Activated T-helper 1 cell treated with Interleukin-2 at 50 U/mL for 16 hours (primary cell): ENCODE measurements around the gene PEX7.
"Not testable (repeated sequence)": the region's sequence is repeated elsewhere in the genome, so short reads cannot be mapped to it uniquely, and the experiment has no call there.

Experiments used
- DNase-seq: peaks from one replicate; pipeline ENCODE4 v3.0.0-alpha.2; 2020; ENCODE audit warnings: low read depth

PEX7 gene

GRCh38 chr6:136790411-136791295 is 31.7 kb upstream of the PEX7 start:
- no peak for DNase-seq

- DNase-seq = peak; percentile 35
Observed at GRCh38 chr6:136791296-136792094, 30.9 kb upstream of the PEX7 start.

DNA sequence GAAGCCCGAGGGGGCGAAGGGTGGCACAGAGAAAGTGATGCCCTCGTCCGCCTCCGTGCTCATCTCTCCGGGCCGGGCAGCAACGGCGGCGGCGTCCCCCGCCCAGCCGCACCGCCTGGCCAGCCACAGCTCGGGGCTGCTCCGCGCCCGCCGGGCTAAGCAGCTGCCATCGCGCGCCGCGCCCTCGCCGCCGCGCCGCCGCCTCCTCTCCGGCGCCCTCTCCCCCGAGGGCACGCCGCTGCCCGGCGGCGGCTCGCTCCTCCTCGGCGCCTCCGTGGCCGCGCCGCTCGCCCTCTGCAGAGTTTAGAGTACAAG is 30.3 kb upstream of the PEX7 start:
- DNase-seq = no peak

GRCh38 chr6:136792410-136793262 is 29.8 kb upstream of the PEX7 start, which contains the start of gene MAP3K5:
Gene MAP3K5 (minus strand): TSS chr6:136792477. CDS start chr6:136792157, 320 bp downstream.
- peak; percentile 91 for DNase-seq

DNA sequence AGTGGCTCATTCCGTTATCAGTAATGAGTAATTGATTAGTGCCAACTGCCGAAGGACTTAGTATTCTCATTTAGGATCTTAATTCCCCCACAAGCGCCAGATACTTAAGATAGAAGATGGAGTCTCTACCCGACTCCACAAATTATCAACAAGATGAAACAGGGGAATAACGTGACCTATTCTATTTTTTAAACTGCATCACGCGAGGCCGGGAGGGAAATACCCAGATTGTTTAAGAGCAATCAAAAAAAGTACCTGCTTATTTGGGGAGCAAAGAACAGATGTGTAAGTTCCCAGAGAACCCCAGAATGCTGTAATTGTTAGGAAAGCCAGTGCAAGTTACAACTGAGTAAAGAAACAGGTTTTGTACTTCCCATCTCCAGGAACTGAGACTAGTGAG is 29.0 kb upstream of the PEX7 start:
- no peak for DNase-seq

DNA sequence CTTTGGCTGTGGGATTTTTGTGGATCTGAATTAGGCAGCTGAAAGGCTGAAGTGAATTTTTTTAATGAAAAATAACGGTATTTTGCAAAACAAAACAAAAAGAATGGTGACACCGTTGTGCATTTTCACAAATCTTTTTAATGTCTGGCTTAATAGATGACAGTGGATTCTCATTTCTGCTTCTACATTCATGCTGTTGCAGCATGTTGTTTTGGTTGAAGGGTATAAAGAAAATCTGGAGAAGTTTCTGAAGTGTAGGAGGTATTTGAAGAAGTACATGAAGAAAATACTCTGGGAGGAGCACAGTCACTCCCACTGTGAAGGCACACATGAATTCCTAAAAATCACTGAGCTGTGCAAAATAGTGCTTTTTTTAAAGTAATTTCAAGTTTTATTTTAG is 27.0 kb upstream of the PEX7 start:
- DNase-seq = no peak

- no peak for DNase-seq
Observed at GRCh38 chr6:136795996-136796395, 26.4 kb upstream of the PEX7 start.

- DNase-seq = no peak
Observed at GRCh38 chr6:136798044-136798443, 24.3 kb upstream of the PEX7 start.

DNA sequence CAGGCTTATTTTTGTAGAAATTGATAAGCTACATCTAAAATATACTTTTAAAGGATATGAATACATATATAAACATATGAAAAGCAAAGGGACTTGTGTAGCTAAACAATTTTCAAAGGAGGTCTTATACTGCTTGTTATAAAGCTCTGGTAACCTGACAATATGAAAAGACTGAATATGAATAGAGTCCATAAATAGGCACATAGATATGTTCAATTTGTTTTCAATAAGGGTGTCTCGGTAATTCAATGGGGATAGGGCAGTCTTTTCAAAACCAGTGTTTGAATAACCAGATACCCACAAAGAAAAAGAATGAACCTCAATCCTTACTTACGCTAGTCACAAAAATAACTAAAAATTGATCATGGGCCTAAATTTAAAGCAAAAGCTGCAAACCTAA is 20.8 kb upstream of the PEX7 start:
- DNase-seq = no peak

- no peak for DNase-seq
Observed at GRCh38 chr6:136803608-136804007, 18.8 kb upstream of the PEX7 start.

GRCh38 chr6:136809091-136809860 is 13.1 kb upstream of the PEX7 start:
- no peak for DNase-seq

DNA sequence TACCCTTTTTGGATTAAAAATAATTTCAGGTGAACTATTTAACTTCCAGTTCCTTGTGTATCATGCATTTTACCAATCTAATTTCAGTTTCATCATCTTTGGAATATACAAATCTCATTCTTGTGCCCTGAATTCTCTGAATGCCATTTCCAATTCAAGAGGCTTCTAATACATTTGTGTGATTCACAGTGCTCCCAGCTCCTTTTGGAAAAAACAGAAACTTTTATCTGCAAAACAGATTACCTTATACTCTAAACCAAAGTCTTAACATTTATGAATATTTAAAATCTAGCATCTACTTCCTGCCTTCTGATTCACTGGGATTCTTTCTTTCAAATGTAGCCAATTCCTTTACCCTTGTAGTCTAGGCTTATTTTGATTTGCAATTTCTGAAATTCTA is 11.1 kb upstream of the PEX7 start:
- no peak for DNase-seq

- DNase-seq = no peak
Observed at GRCh38 chr6:136812174-136812573, 10.2 kb upstream of the PEX7 start.

- DNase-seq = not testable (repeated sequence)
Observed at GRCh38 chr6:136815608-136816007, 6.8 kb upstream of the PEX7 start.

GRCh38 chr6:136816656-136817055 is 5.7 kb upstream of the PEX7 start:
- no peak for DNase-seq

GRCh38 chr6:136820561-136820960 is 1.8 kb upstream of the PEX7 start:
- DNase-seq = no peak

- no peak for DNase-seq
Observed at GRCh38 chr6:136822046-136822375, 381 bp upstream of the PEX7 start.

DNA sequence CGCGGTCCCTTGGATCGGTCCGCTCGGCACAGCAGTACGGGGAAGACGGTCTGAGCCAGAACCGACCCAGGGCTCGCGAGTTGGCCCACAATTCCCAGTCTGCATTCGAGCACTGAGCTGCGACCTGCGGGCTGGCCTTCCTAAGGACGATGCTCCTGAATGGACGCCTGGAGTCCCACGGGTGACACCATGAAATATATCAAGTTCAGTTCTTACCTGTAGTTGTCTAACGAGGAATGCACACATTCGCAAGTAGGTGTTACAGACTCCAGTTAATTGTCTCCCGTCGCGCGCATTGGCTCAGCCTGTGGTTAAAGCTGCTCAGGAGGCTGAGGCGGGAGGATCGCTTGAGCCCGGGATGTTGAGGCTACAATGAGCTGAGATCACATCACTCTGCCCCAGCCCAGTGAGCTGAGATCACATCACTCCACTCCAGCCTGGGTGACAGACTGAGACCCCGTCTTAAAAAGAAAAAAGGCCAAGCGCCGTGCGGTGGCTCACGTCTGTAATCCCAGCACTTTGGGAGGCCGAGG is 802 bp downstream of the PEX7 start:
- no peak for DNase-seq

- no peak for DNase-seq
Observed at GRCh38 chr6:136826216-136826615, 3.8 kb downstream of the PEX7 start.

- DNase-seq = no peak
Observed at GRCh38 chr6:136831873-136832562, 9.6 kb downstream of the PEX7 start.
